Measurements from ENCODE around the gene CASZ1.

GRCh38 chr1:10703702-10704101, 92.7 kb downstream of the CASZ1 start:
- TF ChIP-seq POLR2A (IDR thresholded peaks at IDR 0.05) = no peak
- TF ChIP-seq, protein P1, sequence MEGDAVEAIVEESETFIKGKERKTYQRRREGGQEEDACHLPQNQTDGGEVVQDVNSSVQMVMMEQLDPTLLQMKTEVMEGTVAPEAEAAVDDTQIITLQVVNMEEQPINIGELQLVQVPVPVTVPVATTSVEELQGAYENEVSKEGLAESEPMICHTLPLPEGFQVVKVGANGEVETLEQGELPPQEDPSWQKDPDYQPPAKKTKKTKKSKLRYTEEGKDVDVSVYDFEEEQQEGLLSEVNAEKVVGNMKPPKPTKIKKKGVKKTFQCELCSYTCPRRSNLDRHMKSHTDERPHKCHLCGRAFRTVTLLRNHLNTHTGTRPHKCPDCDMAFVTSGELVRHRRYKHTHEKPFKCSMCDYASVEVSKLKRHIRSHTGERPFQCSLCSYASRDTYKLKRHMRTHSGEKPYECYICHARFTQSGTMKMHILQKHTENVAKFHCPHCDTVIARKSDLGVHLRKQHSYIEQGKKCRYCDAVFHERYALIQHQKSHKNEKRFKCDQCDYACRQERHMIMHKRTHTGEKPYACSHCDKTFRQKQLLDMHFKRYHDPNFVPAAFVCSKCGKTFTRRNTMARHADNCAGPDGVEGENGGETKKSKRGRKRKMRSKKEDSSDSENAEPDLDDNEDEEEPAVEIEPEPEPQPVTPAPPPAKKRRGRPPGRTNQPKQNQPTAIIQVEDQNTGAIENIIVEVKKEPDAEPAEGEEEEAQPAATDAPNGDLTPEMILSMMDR (IDR thresholded peaks at IDR 0.05) = no peak
